ENCODE measurements around the gene STYX. TPM values are rescaled to one million over a fixed set of nuclear protein-coding genes. Genes with fewer than 3 reads are reported as not detected.

Gene STYX
- total RNA-seq, 1 experiment from 2014 or later, result 24.0 TPM

- Histone ChIP-seq H3K27me3 (ENCODE audit: insufficient read depth, low read length) (no peaks in the 10 kb centered on the region), H3K9ac (ENCODE audit: extremely low read depth, insufficient read length, low read length) (no peak overlapping the region), H4K91ac (ENCODE audit: insufficient read length, low read depth, low read length) (no peak overlapping the region), H3K9me3 (ENCODE audit: control insufficient read depth, low read depth, low read length) (no peaks in the 10 kb centered on the region), H3K27ac (ENCODE audit: insufficient read length, low read depth, low read length) (no peak overlapping the region), H2AK5ac (ENCODE audit: insufficient read length, low read length) (no peak overlapping the region), H3K4me1 (ENCODE audit: insufficient read depth, low read length) (peaks cover 8% of the 10 kb centered on the region; the same call in 1 of the 2 replicates), H2BK15ac (ENCODE audit: low read depth, low read length) (no peak overlapping the region), H3K56ac (ENCODE audit: insufficient read length, low read depth, low read length) (no peak overlapping the region), H3K79me1 (ENCODE audit: insufficient read depth, low read depth, low read length, poor library complexity, severe bottlenecking) (no peaks in the 10 kb centered on the region), H2BK20ac (ENCODE audit: low read depth, low read length, poor library complexity, severe bottlenecking) (no peak overlapping the region), H3K18ac (ENCODE audit: insufficient read length, low read depth, low read length) (no peak overlapping the region), H2BK120ac (ENCODE audit: low read depth, low read length, poor library complexity, severe bottlenecking) (no peak overlapping the region), H3K4me2 (ENCODE audit: insufficient read depth, insufficient read length, low read length) (peak overlapping the region; percentile 16), H3K14ac (ENCODE audit: insufficient read depth, low read length) (no peak overlapping the region), H3K23me2 (ENCODE audit: insufficient read length, low read depth, low read length, poor library complexity, severe bottlenecking) (peaks cover 5% of the 10 kb centered on the region), H3K4ac (ENCODE audit: low read depth, low read length) (no peak overlapping the region), H3K23ac (ENCODE audit: insufficient read length, low read depth, low read length) (no peak overlapping the region), H2AFZ (ENCODE audit: low read length) (no peak overlapping the region), H4K8ac (replicated peaks; ENCODE audit: insufficient read length, low read depth, low read length) (no peak overlapping the region), H2BK5ac (ENCODE audit: insufficient read length, low read length) (no peak overlapping the region), H4K5ac (ENCODE audit: insufficient read length, low read depth, low read length) (no peak overlapping the region), H2BK12ac (ENCODE audit: insufficient read length, low read depth, low read length) (no peak overlapping the region), H3K79me2 (ENCODE audit: insufficient read depth, low read length) (no peaks in the 10 kb centered on the region; the same call in 1 of the 2 replicates), H4K20me1 (ENCODE audit: control insufficient read depth, insufficient read depth, insufficient read length) (no peaks in the 10 kb centered on the region), H3T11ph (ENCODE audit: low read length) (no peak overlapping the region)
- no peak for TF ChIP-seq CTCF (conservative IDR thresholded peaks at IDR 0.05)
- H3K4me1 Mint-ChIP-seq, result peaks cover 18 to 40% of the 10 kb centered on the region in 2 experiments
- peak overlapping the region; percentile 90 to 99 (median 94); a peak in 6 of 7 replicates for H3K27ac Mint-ChIP-seq
- no peak for DNase-seq
- H3K9me3 Mint-ChIP-seq, result no peaks in the 10 kb centered on the region
- H3K36me3 Mint-ChIP-seq (ENCODE audit: insufficient read depth in 1 of 3, low read depth in 3 of 3), result peaks cover 19 to 56% (median 38%) of the 10 kb centered on the region in 3 experiments
- no peaks in the 10 kb centered on the region for H3K27me3 Mint-ChIP-seq (ENCODE audit: low read depth)
- no CpG with 5 or more reads among the region's 8 CpGs for WGBS (ENCODE audit: extremely low coverage, insufficient read length, low lambda C conversion rate)
- H3K4me3 Mint-ChIP-seq, result peak overlapping the region; percentile 96 to 98
Observed at GRCh38 chr14:52729585-52729924, 411 bp upstream of the STYX start.

Measured in H9 (cell line).